Sigmoid colon (tissue), 7 donors: ENCODE results near the gene CD40. TPM values are rescaled to one million over a fixed set of nuclear protein-coding genes. Genes with fewer than 3 reads are reported as not detected.

Experiments used
- DNase-seq: peaks from one replicate; pipeline ENCODE4 v3.0.0-alpha.2; 2019
- H3K27ac ChIP-seq, 4 donors: fragments of 200-600 bp; sonication (generic); one replicate each; pipeline ENCODE4 v1.5.1; 2016 to 2019; ENCODE audit warnings: mild to moderate bottlenecking in 1 of 4
- H3K27me3 ChIP-seq, 3 donors: fragments of 200-600 bp; sonication (generic); one replicate each; pipeline ENCODE4 v1.5.1; 2019; ENCODE audit warnings: mild to moderate bottlenecking in 1 of 3
- H3K36me3 ChIP-seq, 4 donors: fragments of 200-600 bp; sonication (generic); one replicate each; pipeline ENCODE4 v1.5.1; 2016 to 2019
- H3K4me1 ChIP-seq, 4 donors: fragments of 200-600 bp; sonication (generic); one replicate each; pipeline ENCODE4 v1.5.1; 2017 to 2019
- H3K4me3 ChIP-seq, 4 donors: fragments of 200-600 bp; sonication (generic); one replicate each; pipeline ENCODE4 v1.5.1; 2017 to 2019; ENCODE audit warnings: mild to moderate bottlenecking in 2 of 4, moderate library complexity in 1 of 4
- H3K9me3 ChIP-seq, 4 donors: fragments of 200-600 bp in 3 of 4; sonication (generic) in 3 of 4; one replicate each; pipeline versions ENCODE4 v1.5.1 to v1.6.1; 2013 to 2019
- EP300 ChIP-seq, 4 donors: sonication (generic); formaldehyde crosslinking; IDR thresholded peaks; one replicate each; pipeline ENCODE4 v1.6.1; 2017; ENCODE audit warnings: antibody characterized with exemption in 4 of 4
- POLR2A ChIP-seq, 2 donors: fragments of 450-650 bp; IDR thresholded peaks; one replicate each; pipeline ENCODE4 v1.6.1; 2016; ENCODE audit warnings: antibody characterized with exemption in 2 of 2, mild to moderate bottlenecking in 2 of 2, moderate library complexity in 2 of 2
- POLR2AphosphoS5 ChIP-seq, 4 donors: sonication (generic); formaldehyde crosslinking; IDR thresholded peaks; one replicate each; pipeline ENCODE4 v1.6.1; 2017; ENCODE audit warnings: antibody characterized with exemption in 4 of 4
- WGBS, 2 donors: extraction: QIAGEN DNeasy Blood & Tissue Kit; methylation state at CpG; one replicate each; pipeline ENCODE4 v1.1.7; 2013; 5-methylcytosine and 5-hydroxymethylcytosine counted together
- intact Hi-C: fragments of 100-400 bp; cut with DNase I; formaldehyde crosslinking; loops from one replicate; pipeline ENCODE4 v1.15.1; 2023
- polyA plus RNA-seq, 3 donors: library from polyadenylated mRNA; stranded (reverse); fragments of 200-250 nt; gene quantifications; one replicate each; pipeline ENCODE4 v1.2.3, GENCODE V29; 2013
- total RNA-seq, 4 donors: library from RNA; depleted of rRNA; stranded (reverse); fragments of >200 nt; gene quantifications; one replicate each; pipeline ENCODE4 v1.1.0, GENCODE V29; 2016
- TF ChIP-seq, protein P1 (sequence below), 4 experiments: fragments of 450-650 bp in 3 of 4; fragments of 200-600 bp in 1 of 4; IDR thresholded peaks; one replicate each; pipeline ENCODE4 v1.5.1; 2016 to 2019; ENCODE audit warnings: antibody characterized with exemption in 4 of 4, mild to moderate bottlenecking in 3 of 4, moderate library complexity in 2 of 4
- donor health status: healthy with polysubstance abuse.
- donor health status: Bipolar disorder and iron deficiency.
- donor health status: healthy.

The CD40 gene
- total and polyA plus RNA-seq, 7 donors: 3.6 to 25.2 (median 8.7) TPM

DNA sequence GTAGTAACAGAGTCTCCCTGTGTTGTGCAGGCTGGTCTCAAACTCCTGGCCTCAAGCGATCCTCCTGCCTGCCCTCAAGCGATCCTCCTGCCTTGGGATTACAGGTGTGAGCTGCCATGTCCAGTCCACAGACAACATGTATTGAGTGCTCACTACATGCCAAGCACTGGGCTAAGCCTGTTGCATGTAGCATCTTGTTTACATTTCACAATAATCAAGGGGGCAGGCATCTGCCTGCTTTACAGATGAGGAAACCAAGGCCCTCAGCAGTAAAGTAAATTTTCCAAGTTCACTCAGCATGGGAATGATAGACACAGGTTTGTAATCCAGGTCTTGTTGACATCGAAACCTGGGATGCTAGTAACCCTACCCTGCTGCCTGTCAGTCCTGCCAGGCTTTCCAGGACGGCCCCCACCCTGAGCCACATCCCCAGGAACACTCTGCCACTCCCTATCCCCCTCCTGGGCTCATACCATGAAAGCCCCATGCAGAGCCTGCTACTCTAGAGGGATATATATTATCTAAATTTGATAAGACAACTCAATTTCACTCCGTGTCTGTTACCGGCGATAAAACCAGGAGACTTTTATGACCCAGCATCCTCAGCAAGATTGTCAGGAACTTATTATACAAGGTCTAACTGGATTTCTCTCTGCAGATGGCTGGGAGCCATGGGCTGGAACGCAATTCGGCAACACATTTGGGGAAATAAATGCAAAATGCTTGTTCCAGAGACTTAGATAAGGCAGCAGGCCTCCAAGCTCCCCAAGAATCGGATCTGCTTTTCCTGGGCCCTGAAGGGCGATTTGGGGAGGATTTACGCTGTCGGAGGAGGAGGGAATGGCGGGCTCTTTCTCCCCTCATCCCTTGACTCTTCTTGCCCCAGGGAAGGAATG, 30.4 kb downstream of the CD40 start:
- no peak overlapping the region for H3K27ac ChIP-seq
- H3K9me3 ChIP-seq: no peaks in the 10 kb centered on the region
- no peaks in the 10 kb centered on the region for H3K4me1 ChIP-seq
- peaks cover 0 to 39% (median 14%) of the 10 kb centered on the region in 3 donors for H3K27me3 ChIP-seq
- no peak for DNase-seq
- no peak for TF ChIP-seq POLR2A (IDR thresholded peaks at IDR 0.05)
- no peak for TF ChIP-seq POLR2AphosphoS5 (IDR thresholded peaks at IDR 0.05)
- no peak for TF ChIP-seq EP300 (IDR thresholded peaks at IDR 0.05)
- TF ChIP-seq, protein P1, sequence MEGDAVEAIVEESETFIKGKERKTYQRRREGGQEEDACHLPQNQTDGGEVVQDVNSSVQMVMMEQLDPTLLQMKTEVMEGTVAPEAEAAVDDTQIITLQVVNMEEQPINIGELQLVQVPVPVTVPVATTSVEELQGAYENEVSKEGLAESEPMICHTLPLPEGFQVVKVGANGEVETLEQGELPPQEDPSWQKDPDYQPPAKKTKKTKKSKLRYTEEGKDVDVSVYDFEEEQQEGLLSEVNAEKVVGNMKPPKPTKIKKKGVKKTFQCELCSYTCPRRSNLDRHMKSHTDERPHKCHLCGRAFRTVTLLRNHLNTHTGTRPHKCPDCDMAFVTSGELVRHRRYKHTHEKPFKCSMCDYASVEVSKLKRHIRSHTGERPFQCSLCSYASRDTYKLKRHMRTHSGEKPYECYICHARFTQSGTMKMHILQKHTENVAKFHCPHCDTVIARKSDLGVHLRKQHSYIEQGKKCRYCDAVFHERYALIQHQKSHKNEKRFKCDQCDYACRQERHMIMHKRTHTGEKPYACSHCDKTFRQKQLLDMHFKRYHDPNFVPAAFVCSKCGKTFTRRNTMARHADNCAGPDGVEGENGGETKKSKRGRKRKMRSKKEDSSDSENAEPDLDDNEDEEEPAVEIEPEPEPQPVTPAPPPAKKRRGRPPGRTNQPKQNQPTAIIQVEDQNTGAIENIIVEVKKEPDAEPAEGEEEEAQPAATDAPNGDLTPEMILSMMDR (IDR thresholded peaks at IDR 0.05): no peak
- no peaks in the 10 kb centered on the region for H3K36me3 ChIP-seq
- intact Hi-C loops: no loop called here
- WGBS, 2 donors: 63 to 75% methylated on average over 14 of the region's 14 CpGs
- no peak overlapping the region for H3K4me3 ChIP-seq

DNA sequence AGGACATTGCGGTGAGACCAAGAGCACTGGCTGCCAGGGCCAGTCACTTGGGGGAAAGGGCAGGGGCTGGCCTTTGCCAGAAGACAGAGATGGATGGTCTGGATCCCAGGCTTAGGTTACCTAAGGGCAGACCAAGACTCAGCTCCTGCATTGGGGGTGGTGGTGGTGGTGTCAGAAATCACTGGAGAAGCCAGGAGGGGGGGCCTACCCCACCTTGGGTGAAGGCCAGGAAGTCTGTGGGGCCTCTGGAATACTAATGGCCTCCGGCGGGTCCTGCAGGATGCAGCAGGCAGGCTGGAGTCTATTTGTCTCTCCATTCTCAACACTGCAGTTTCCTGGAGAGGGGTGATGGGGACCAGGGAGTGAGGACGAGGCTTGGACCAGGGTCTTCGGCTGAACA, 32.8 kb downstream of the CD40 start:
- Histone ChIP-seq H3K27me3 (peaks cover 0 to 42% (median 14%) of the 10 kb centered on the region in 3 donors), H3K4me1 (no peaks in the 10 kb centered on the region), H3K27ac (no peak overlapping the region), H3K4me3 (no peak overlapping the region), H3K36me3 (no peaks in the 10 kb centered on the region), H3K9me3 (no peaks in the 10 kb centered on the region)
- intact Hi-C loops: no loop called here
- 53 to 62% methylated on average over 5 of the region's 5 CpGs for WGBS, 2 donors
- DNase-seq: no peak
- TF ChIP-seq EP300 (IDR thresholded peaks at IDR 0.05) (no peak), POLR2A (IDR thresholded peaks at IDR 0.05) (no peak), POLR2AphosphoS5 (IDR thresholded peaks at IDR 0.05) (no peak)
- TF ChIP-seq, protein P1 (IDR thresholded peaks at IDR 0.05): no peak

DNA sequence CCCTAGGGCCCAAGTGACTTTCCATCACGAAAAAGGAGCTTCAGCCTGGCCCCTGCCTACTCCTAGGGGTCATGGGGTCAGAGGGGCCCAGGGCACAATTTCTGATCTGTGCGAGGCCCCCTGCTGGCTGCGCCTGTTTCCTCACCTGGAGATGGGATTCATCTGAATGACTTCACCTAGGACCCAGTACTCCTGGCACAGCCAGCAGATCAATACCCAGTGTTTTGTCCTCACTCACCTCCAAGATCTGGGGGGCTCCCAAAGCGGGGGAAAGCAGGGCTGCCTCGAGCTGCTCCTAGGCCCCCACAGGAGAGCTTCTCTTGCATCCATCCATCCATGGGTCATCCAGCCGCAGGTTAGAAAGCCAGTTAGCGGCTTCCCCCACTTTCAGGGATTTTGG, 33.8 kb downstream of the CD40 start:
- H3K4me1 ChIP-seq: no peaks in the 10 kb centered on the region

DNA sequence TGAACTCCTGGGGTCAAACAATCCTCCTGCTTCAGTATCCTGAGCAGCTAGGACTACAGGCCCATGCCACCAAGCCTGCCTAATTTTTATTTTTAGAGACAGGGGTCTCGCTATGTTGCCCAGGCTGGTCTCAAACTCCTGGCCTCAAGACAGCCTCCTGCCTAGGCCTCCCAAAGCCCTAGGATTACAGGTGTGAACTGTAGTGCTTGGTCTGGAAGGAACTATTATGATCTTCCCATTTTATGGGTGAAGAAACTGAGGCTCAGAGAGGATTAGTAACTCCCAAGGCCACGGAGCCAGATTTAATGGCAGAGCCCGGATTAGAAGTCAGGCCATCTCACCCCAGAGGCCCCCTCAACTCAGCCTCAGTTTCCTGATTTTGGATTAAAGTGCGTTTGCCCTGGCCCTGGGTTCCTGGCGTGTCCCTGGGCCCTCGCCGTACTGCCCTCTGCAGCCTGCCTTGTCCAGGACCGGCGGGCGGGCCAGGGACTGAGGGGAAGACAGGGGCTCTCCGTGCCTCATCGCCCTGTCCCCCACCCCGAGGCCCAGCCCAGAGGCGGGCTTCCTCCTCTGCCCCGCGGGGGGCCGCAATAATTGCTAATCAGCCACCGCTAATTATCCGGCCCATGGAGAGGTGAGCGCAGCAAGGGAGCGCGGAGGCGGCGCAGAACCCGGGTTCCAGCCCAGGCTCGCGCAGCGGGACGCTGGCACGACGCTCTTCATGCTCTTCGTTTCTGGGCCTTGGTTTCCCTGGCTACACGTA, 34.9 kb downstream of the CD40 start:
- H3K36me3 ChIP-seq: no peaks in the 10 kb centered on the region
- no peak for DNase-seq
- H3K4me1 ChIP-seq: no peaks in the 10 kb centered on the region
- no peak overlapping the region for H3K4me3 ChIP-seq
- H3K27ac ChIP-seq: no peak overlapping the region
- TF ChIP-seq, protein P1 (IDR thresholded peaks at IDR 0.05): no peak
- no peak for TF ChIP-seq POLR2A (IDR thresholded peaks at IDR 0.05)
- no peak for TF ChIP-seq POLR2AphosphoS5 (IDR thresholded peaks at IDR 0.05)
- TF ChIP-seq EP300 (IDR thresholded peaks at IDR 0.05): no peak
- 67 to 68% methylated on average over 33 of the region's 33 CpGs for whole genome bisulfite sequencing, 2 donors
- H3K9me3 ChIP-seq: no peaks in the 10 kb centered on the region
- H3K27me3 ChIP-seq: peaks cover 6 to 60% (median 19%) of the 10 kb centered on the region in 3 donors
- intact Hi-C loops: no loop called here

More for the DNA sequence above, 33.8 kb downstream of the CD40 start:
- Histone ChIP-seq H3K36me3 (no peaks in the 10 kb centered on the region), H3K27me3 (peaks cover 0 to 49% (median 14%) of the 10 kb centered on the region in 3 donors), H3K27ac (no peak overlapping the region), H3K9me3 (no peaks in the 10 kb centered on the region), H3K4me3 (no peak overlapping the region)
- TF ChIP-seq POLR2A (IDR thresholded peaks at IDR 0.05) (no peak), POLR2AphosphoS5 (IDR thresholded peaks at IDR 0.05) (no peak), EP300 (IDR thresholded peaks at IDR 0.05) (no peak)
- TF ChIP-seq, protein P1 (IDR thresholded peaks at IDR 0.05): no peak
- intact Hi-C loops: no loop called here
- 62 to 75% methylated on average over 7 of the region's 7 CpGs for WGBS, 2 donors
- no peak for DNase-seq
